HG03432 (cell line): Measurements from ENCODE around the gene CALR.
"Not testable (repeated sequence)": the region's sequence is repeated elsewhere in the genome, so short reads cannot be mapped to it uniquely, and the experiment has no call there.

Source experiments
- ATAC-seq: cut with Tn5 transposase; IDR thresholded peaks from one replicate; pipeline ENCODE4 v1.9.1; 2021; ENCODE audit warnings: mild to moderate bottlenecking, moderate library complexity; ENCODE audit not compliant: unreplicated experiment

CALR gene

DNA sequence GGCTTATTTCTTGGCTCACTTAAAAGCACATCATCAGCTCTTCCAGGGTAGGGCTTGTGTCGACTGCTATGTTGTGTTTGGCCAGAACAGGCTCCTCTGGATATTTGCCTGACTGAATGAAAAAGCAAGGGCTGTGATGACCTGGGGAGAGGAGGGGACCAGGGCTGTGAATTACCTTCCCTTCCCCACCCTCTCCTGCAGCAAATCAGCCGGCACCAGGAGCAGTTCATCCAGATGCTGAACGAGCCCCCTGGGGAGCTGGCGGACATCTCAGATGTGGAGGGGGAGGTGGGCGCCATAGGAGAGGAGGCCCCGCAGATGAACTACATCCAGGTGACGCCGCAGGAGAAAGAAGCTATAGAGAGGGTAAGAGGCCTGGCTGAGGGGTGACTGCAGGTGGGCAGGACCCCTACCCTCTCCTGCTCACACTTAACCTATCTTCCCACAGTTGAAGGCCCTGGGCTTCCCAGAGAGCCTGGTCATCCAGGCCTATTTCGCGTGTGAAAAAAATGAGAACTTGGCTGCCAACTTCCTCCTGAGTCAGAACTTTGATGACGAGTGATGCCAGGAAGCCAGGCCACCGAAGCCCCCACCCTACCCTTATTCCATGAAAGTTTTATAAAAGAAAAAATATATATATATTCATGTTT is 14.2 kb downstream of the CALR start:
- ATAC-seq: no peak

GRCh38 chr19:12953138-12953798 is 14.9 kb downstream of the CALR start:
- ATAC-seq: no peak

GRCh38 chr19:12953799-12954611 is 15.6 kb downstream of the CALR start:
- ATAC-seq: no peak

DNA sequence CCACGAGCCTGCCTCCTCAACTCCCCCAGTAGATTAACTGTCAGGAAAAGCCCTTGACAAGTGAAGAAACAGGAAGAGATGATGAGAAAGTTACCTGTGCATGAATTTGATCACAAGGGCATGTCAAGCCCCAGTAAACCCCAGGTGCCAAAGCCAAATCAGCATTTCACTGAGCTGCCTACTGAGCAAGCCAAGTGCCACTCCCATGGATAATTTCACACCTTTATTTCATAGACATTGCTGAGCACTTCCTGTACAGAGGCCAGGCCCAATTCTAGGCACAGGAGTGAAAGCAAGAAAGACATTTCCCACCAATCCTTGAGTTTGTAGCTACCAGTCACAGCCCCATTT is 16.2 kb downstream of the CALR start:
- ATAC-seq: no peak

- not testable (repeated sequence) for ATAC-seq
Measured at GRCh38 chr19:12955575-12955974, 17.2 kb downstream of the CALR start.

DNA sequence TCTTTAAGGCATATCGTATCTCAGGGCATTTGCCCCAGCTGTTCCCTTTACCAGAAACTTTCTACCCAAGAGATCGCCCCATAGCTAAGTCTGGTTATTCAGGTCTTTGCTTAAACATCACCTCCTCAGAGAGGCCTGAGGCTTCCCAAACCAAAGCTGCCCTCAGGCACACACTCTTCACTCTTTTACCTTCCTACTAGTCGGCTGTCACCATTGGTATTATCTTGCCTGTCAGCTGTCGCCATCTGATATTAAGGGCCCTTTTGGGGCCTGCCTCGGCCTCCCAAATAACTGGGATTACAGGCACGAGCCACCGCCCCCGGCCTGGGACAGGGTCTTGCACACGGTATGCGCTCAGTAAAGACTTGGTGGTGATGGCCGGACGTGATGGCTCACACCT is 17.6 kb downstream of the CALR start:
- ATAC-seq: no peak

GRCh38 chr19:12956446-12957388 is 18.3 kb downstream of the CALR start, which contains the start of gene GADD45GIP1:
Gene GADD45GIP1 (minus strand): TSS chr19:12957223. CDS start chr19:12957212, 11 bp downstream.
- ATAC-seq: peak; percentile 72

- ATAC-seq: not testable (repeated sequence)
Measured at GRCh38 chr19:12957389-12957952, 19.1 kb downstream of the CALR start.

DNA sequence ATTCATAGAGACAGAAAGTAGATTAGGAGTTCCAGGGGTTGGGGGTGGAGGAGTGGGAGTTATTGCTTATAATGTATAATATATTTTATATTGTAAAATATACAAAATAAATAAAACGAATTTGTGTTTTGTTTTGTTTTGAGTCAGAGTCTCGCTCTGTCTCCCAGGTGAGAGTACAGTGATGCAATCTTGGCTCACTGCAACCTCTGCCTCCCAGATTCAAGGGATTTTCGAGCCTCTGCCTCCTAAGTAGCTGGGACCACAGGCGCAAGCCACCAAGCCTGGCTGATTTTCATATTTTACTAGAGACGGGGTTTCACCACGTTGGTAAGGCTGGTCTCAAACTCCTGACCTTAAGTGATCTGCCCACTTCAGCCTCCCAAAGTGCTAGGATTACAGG is 21.1 kb downstream of the CALR start:
- no peak for ATAC-seq

GRCh38 chr19:12965017-12965811 is 26.8 kb downstream of the CALR start:
- peak; percentile 73 for ATAC-seq

- no peak for ATAC-seq
Measured at GRCh38 chr19:12965812-12966135, 27.4 kb downstream of the CALR start.

DNA sequence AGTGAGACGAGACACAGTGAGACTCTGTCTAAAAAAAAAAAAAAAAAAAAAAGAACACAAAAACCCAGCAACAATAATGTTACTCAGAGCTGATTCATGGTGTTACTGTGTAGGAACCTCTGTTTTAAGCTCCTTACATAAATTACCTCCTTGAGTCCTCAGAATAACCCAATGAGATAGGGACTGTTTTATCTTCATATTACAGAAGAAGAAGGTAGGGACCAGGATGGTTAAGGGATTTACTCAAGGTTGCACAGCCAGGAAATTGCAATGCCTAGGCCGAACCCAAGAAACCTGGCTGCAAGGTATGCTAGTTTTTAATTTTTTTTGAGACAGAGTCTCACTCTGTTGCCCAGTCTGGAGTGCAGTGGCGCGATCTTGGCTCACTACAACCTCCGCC is 29.5 kb downstream of the CALR start:
- no peak for ATAC-seq

DNA sequence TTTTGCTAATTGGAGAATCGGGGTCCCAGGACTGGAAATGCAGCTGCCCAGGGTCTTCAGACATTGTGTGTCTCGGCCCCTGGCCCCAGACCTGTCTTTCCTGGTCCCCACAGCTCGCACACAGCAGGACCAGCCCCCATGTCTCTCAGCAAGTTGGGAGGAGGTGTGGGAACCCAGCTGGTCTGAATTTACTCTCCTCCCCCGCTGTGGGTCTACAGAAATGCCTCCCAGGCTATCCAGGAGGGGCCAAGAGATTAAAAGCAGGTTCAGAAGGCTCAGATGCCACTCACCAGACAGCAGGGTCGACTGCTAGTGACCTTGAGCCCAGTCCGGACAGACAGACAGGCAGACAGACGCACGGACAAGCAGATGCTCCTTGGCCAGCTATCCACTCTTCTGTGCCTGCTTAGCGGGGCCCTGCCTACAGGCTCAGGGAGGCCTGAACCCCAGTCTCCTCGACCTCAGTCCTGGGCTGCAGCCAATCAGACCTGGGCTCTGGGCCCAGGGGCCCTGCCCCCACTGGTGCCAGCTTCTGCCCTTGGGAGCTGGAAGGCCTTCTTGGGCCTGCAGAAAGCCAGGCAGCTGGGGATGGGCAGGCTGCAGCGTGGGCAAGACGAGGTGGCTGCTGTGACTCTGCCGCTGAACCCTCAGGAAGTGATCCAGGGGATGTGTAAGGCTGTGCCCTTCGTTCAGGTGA is 31.0 kb downstream of the CALR start, which contains the start of gene DAND5:
TSS of gene DAND5 (plus strand) at position 285 of the 697 bp plus-strand sequence. CDS start at position 370, 85 bp downstream.
- ATAC-seq: no peak

DNA sequence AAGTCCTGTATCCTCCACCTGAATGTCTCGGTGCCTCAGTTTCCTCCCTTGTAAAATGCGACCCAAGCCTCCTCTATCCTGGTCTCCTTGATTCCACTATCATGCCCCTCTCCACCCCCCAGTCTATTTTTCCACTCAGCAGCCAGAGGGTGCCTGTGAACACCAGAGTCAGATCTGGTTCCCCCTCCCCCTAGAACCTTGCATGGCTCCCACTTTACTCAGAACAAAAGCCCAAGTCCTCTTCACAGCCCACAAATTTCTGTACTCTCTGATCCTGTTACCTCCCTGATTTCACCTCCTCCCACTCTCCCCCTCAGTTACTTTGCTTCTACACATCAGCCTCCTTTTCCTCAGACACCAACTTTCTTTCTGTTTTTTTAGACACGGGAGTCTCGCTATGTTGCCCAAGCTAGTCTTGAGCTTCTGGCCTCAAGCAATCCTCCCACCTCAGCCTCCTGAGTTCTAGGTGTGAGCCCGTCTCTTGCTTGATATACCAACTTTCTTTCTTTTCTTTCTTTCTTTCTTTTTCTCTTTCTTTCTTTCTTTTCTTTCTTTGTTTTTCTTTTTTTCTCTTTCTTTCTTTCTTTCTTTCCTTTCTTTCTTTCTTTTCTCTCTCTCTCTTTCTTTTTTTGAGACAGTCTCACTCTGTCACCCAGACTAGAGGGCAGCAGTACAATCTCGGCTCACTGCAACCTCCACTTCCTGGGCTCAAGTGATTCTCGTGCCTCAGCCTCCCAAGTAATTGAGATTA is 31.8 kb downstream of the CALR start:
- no peak for ATAC-seq

DNA sequence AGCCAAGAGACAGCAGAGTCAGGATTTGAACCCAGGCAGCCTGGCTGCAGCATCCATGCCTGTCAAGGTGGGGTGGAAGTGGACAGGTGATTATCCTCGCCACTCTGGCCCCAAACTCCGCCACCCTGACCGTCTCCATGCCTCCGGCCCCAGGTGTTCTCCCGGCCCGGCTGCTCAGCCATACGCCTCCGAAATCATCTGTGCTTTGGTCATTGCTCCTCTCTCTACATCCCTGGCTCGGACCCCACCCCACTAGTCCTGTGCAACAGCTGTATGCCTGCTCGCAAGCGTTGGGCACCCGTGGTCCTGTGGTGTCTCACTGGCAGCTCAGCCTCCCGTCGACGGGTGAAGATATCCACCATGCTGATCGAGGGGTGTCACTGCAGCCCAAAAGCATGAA is 34.8 kb downstream of the CALR start:
- ATAC-seq: no peak

GRCh38 chr19:12974301-12975220 is 36.2 kb downstream of the CALR start:
- ATAC-seq: no peak

GRCh38 chr19:12975221-12975741 is 36.9 kb downstream of the CALR start:
- no peak for ATAC-seq
